B cell (primary cell): ENCODE data around the gene SFTPA2.
"Not testable (repeated sequence)": the region's sequence is repeated elsewhere in the genome, so short reads cannot be mapped to it uniquely, and the experiment has no call there.

ENCODE experiments used
- EZH2 ChIP-seq: IDR thresholded peaks from 2 replicates; pipeline ENCODE4 v1.6.1; 2012; ENCODE audit warnings: borderline replicate concordance, low read depth, mild to moderate bottlenecking, moderate library complexity, low read length; ENCODE audit not compliant: insufficient read depth, poor library complexity, severe bottlenecking
- TF ChIP-seq, protein P1 (sequence below): fragments of 200-600 bp; IDR thresholded peaks from one replicate; pipeline ENCODE4 v1.8.0; 2022; ENCODE audit warnings: antibody characterized with exemption, mild to moderate bottlenecking

DNA sequence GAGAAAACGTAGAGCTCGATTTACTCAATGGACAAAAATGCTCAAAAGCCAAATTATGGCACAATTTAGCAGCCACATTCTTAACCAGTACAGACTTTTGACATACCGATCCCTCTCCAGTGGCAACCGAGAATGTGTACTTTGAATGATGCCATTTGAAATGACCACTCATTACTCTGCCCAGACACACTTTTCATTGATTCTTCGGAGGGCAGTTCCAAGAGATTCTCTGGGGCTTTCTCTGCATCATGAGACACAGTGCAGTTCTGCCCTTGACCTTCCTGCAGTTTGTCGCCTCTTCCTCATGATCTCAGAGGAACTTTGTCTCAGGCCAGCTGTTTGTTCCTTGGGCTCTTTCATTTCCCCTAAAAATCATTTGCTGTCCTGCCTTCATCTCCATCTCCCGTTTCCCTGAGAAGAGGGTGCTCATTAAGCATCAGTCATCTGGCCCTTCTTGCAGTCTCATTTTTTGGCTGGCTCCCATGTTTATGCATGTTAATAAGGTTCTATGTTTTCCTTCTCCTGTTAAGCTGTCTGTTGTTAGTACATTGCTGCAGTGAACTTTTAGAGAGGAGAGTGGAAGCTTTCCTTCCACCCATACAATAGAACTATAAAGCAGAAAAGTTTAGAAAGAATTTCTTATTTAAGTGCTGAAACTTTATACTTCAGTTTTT lies 43.5 kb downstream of the SFTPA2 start:
- TF ChIP-seq, protein P1, sequence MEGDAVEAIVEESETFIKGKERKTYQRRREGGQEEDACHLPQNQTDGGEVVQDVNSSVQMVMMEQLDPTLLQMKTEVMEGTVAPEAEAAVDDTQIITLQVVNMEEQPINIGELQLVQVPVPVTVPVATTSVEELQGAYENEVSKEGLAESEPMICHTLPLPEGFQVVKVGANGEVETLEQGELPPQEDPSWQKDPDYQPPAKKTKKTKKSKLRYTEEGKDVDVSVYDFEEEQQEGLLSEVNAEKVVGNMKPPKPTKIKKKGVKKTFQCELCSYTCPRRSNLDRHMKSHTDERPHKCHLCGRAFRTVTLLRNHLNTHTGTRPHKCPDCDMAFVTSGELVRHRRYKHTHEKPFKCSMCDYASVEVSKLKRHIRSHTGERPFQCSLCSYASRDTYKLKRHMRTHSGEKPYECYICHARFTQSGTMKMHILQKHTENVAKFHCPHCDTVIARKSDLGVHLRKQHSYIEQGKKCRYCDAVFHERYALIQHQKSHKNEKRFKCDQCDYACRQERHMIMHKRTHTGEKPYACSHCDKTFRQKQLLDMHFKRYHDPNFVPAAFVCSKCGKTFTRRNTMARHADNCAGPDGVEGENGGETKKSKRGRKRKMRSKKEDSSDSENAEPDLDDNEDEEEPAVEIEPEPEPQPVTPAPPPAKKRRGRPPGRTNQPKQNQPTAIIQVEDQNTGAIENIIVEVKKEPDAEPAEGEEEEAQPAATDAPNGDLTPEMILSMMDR = not testable (repeated sequence)
- TF ChIP-seq EZH2 = not testable (repeated sequence)
